Upper lobe of left lung (tissue), 6 donors: ENCODE measurements around the gene GET4. TPM values are rescaled to one million over a fixed set of nuclear protein-coding genes. Genes with fewer than 3 reads are reported as not detected.

Source experiments
- ATAC-seq, 2 donors: fragments of 200-7000 bp; cut with Tn5 transposase; one replicate each; pipeline ENCODE4 v1.9.1; 2022; ENCODE audit warnings: mild to moderate bottlenecking in 2 of 2, moderate library complexity in 2 of 2; ENCODE audit not compliant: low FRiP score in 2 of 2
- DNase-seq, 2 donors: peaks; one replicate each; pipeline ENCODE4 v3.0.0-alpha.2; 2019 to 2020
- H3K27ac ChIP-seq, 4 donors: fragments of 200-600 bp; sonication (generic); one replicate each; pipeline ENCODE4 v1.5.1; 2016 to 2019
- H3K27me3 ChIP-seq, 4 donors: fragments of 200-600 bp; sonication (generic); one replicate each; pipeline ENCODE4 v1.5.1; 2017 to 2019
- H3K36me3 ChIP-seq, 4 donors: fragments of 200-600 bp; sonication (generic); one replicate each; pipeline ENCODE4 v1.5.1; 2016 to 2019
- H3K4me1 ChIP-seq, 4 donors: fragments of 200-600 bp; sonication (generic); one replicate each; pipeline ENCODE4 v1.5.1; 2018 to 2019
- H3K4me3 ChIP-seq, 4 donors: fragments of 200-600 bp; sonication (generic); one replicate each; pipeline ENCODE4 v1.5.1; 2017 to 2019; ENCODE audit warnings: mild to moderate bottlenecking in 2 of 4, moderate library complexity in 1 of 4
- H3K9me3 ChIP-seq, 4 donors: fragments of 200-600 bp; sonication (generic); one replicate each; pipeline ENCODE4 v1.5.1; 2018 to 2019
- EP300 ChIP-seq, 4 donors: sonication (generic); formaldehyde crosslinking; IDR thresholded peaks; one replicate each; pipeline ENCODE4 v1.5.1; 2017; ENCODE audit warnings: antibody characterized with exemption in 4 of 4, control low read depth in 2 of 4
- POLR2A ChIP-seq, 4 donors: fragments of 450-650 bp; IDR thresholded peaks; one replicate each; pipeline ENCODE4 v1.5.1; 2016 to 2017; ENCODE audit warnings: antibody characterized with exemption in 4 of 4, mild to moderate bottlenecking in 2 of 4
- POLR2AphosphoS5 ChIP-seq, 2 donors: sonication (generic); formaldehyde crosslinking; IDR thresholded peaks; one replicate each; pipeline ENCODE4 v1.5.1; 2017; ENCODE audit warnings: antibody characterized with exemption in 2 of 2
- WGBS, 2 donors: methylation state at CpG; one replicate each; pipeline ENCODE4 v1.1.5; 2017 to 2018; 5-methylcytosine and 5-hydroxymethylcytosine counted together
- total RNA-seq, 6 donors: library from RNA; depleted of rRNA in 4 of 6; stranded (reverse); fragments of >200 nt in 4 of 6; gene quantifications; one replicate each; pipeline versions ENCODE4 v1.1.0 to v1.2.1, GENCODE V29; 2016 to 2021
- TF ChIP-seq, protein P1 (sequence below), 6 experiments: fragments of 450-650 bp in 4 of 6; fragments of 200-600 bp in 2 of 6; sonication (generic) in 2 of 6; IDR thresholded peaks; one replicate each; pipeline ENCODE4 v1.5.1; 2016 to 2019; ENCODE audit warnings: antibody characterized with exemption in 6 of 6
- donor health status: DM: no; HTN: no; CAD: no; lungs with moderate emphysema.
- donor health status: DM: no; HTN: yes; CAD: no; lungs with severe emphysema.

GET4 gene
- total RNA-seq, 6 donors from 2014 or later = 26.0 to 82.6 (median 40.8) TPM

DNA sequence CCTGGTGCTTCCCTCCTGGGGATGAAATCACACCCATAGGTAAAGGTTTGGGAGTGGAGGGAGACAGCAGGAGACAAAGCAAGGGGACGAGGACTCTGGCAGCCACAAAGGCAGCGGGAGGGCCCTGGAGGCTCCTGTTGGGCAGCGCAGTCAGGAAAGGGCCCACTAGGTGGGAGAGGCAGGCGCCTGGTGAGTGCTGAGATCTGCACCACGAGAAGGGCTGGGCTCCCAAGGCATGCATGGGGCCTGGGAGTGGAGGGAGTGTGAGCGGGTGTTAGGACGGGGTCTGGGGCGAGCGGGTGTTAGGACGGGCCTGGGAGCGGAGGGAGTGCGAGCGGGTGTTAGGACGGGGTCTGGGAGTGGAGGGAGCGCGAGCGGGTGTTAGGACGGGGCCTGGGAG is 13.0 kb downstream of the GET4 start:
- no peak for TF ChIP-seq POLR2A (IDR thresholded peaks at IDR 0.05)
- TF ChIP-seq, protein P1, sequence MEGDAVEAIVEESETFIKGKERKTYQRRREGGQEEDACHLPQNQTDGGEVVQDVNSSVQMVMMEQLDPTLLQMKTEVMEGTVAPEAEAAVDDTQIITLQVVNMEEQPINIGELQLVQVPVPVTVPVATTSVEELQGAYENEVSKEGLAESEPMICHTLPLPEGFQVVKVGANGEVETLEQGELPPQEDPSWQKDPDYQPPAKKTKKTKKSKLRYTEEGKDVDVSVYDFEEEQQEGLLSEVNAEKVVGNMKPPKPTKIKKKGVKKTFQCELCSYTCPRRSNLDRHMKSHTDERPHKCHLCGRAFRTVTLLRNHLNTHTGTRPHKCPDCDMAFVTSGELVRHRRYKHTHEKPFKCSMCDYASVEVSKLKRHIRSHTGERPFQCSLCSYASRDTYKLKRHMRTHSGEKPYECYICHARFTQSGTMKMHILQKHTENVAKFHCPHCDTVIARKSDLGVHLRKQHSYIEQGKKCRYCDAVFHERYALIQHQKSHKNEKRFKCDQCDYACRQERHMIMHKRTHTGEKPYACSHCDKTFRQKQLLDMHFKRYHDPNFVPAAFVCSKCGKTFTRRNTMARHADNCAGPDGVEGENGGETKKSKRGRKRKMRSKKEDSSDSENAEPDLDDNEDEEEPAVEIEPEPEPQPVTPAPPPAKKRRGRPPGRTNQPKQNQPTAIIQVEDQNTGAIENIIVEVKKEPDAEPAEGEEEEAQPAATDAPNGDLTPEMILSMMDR (IDR thresholded peaks at IDR 0.05) = no peak
- TF ChIP-seq POLR2AphosphoS5 (IDR thresholded peaks at IDR 0.05) = no peak
- no peak for TF ChIP-seq EP300 (IDR thresholded peaks at IDR 0.05)
- WGBS, 2 donors = 95 to 97% methylated on average over 9 to 14 of the region's 18 CpGs
- Histone ChIP-seq H3K36me3 (peaks cover 33 to 79% (median 67%) of the 10 kb centered on the region in 4 donors), H3K9me3 (no peaks in the 10 kb centered on the region), H3K27me3 (no peaks in the 10 kb centered on the region), H3K4me1 (peaks cover 0 to 6% (median 0%) of the 10 kb centered on the region in 4 donors), H3K4me3 (no peak overlapping the region), H3K27ac (no peak overlapping the region)
- DNase-seq (peak in 1 of 2 donors; percentile 57), ATAC-seq (no peak)

DNA sequence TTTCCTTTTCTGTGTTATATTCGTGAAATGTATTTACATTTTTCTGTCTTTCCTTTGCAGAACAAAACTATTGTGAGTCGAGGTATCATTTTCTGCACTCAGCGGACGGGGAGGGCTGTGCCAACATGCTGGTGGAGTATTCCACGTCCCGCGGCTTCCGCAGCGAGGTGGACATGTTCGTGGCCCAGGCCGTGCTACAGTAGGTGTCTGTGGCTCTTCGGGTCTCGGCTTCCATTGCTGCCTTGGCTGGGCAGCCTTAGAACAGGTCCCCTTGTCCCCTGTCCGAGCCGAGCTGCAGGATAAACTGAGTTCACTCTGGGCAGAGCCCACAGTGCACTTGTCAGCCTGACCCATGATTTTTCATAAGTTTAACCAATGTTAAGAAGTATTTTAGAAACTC is 14.5 kb downstream of the GET4 start:
- no peak overlapping the region for H3K4me3 ChIP-seq
- WGBS, 2 donors = 94 to 96% methylated on average over 15 of the region's 15 CpGs
- H3K27ac ChIP-seq = no peak overlapping the region
- TF ChIP-seq POLR2AphosphoS5 (IDR thresholded peaks at IDR 0.05) = no peak
- TF ChIP-seq EP300 (IDR thresholded peaks at IDR 0.05) = no peak
- TF ChIP-seq, protein P1 (IDR thresholded peaks at IDR 0.05) = no peak
- no peak for TF ChIP-seq POLR2A (IDR thresholded peaks at IDR 0.05)
- ATAC-seq = no peak
- H3K36me3 ChIP-seq = peaks cover 41 to 90% (median 81%) of the 10 kb centered on the region in 4 donors
- H3K9me3 ChIP-seq = no peaks in the 10 kb centered on the region
- H3K4me1 ChIP-seq = peaks cover 0 to under 1% (median 0%) of the 10 kb centered on the region in 4 donors
- no peaks in the 10 kb centered on the region for H3K27me3 ChIP-seq
- peak in 1 of 2 donors; percentile 52 for DNase-seq

DNA sequence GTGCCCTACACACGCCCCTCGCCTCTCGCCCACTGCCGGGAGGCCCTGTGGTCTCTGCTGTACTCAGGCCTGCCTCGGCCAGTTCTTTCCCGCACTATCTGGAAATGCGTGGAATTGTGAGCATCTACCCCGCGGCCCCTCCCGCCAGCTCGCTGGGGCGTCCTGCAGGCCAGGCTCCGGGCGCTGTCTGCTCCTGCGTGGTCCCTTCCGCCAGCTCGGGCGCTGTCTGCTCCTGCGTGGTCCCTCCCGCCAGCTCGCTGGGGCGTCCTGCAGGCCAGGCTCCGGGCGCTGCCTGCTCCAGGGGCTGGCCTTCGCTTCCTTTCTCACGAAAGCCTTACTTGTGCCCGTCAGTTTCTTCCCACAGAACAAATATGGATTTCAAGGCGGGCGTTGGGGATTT is 14.9 kb downstream of the GET4 start:
- 95 to 98% methylated on average over 24 to 28 of the region's 29 CpGs for WGBS, 2 donors
- no peaks in the 10 kb centered on the region for H3K27me3 ChIP-seq
- no peaks in the 10 kb centered on the region for H3K9me3 ChIP-seq
- H3K36me3 ChIP-seq = peaks cover 41 to 91% (median 83%) of the 10 kb centered on the region in 4 donors
- no peaks in the 10 kb centered on the region for H3K4me1 ChIP-seq
- ATAC-seq (no peak), DNase-seq (peak in 1 of 2 donors; percentile 73)
- H3K27ac ChIP-seq = no peak overlapping the region
- TF ChIP-seq EP300 (IDR thresholded peaks at IDR 0.05) = no peak
- TF ChIP-seq POLR2A (IDR thresholded peaks at IDR 0.05) = no peak
- no peak for TF ChIP-seq POLR2AphosphoS5 (IDR thresholded peaks at IDR 0.05)
- TF ChIP-seq, protein P1 (IDR thresholded peaks at IDR 0.05) = no peak
- no peak overlapping the region for H3K4me3 ChIP-seq

DNA sequence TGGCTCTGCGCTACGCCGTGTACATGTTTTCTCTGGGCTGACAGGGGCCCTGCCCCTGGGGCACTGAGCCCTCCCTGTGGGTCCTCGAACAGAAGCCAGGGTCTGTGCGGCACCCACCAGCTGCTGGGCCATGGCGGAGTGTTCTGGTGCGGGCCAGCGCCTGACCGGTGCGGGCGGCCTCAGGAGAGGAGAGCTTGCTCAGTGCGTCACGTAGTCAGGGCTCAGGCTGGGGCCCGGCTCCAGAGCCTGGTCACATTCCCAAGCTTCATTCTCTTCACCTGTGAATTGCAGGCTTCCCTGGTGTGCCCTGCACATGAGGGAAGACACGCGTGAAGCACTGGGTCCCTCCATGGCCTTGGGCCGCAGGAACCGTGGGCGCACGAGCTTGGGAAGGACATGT is 15.5 kb downstream of the GET4 start:
- Histone ChIP-seq H3K4me1 (no peaks in the 10 kb centered on the region), H3K27ac (no peak overlapping the region), H3K9me3 (no peaks in the 10 kb centered on the region), H3K27me3 (no peaks in the 10 kb centered on the region), H3K4me3 (no peak overlapping the region), H3K36me3 (peaks cover 41 to 91% (median 84%) of the 10 kb centered on the region in 4 donors)
- DNase-seq = peak in 1 of 2 donors; percentile 76
- WGBS, 2 donors = 95 to 96% methylated on average over 17 to 20 of the region's 20 CpGs
- TF ChIP-seq POLR2AphosphoS5 (IDR thresholded peaks at IDR 0.05) = no peak
- no peak for TF ChIP-seq EP300 (IDR thresholded peaks at IDR 0.05)
- no peak for TF ChIP-seq POLR2A (IDR thresholded peaks at IDR 0.05)
- TF ChIP-seq, protein P1 (IDR thresholded peaks at IDR 0.05) = no peak
- no peak for ATAC-seq
